Endothelial cell of umbilical vein (primary cell): Measurements from ENCODE around the gene FSTL1.

ENCODE experiments used
- EZH2 ChIP-seq: IDR thresholded peaks from 2 replicates; pipeline ENCODE4 v1.6.1; 2012; ENCODE audit warnings: borderline replicate concordance, low read depth, mild to moderate bottlenecking, moderate library complexity, low read length, inconsistent platforms; ENCODE audit not compliant: severe bottlenecking
- GATA2 ChIP-seq: IDR thresholded peaks from 2 replicates; pipeline ENCODE4 v1.7.0; 2011; ENCODE audit warnings: low read depth, mild to moderate bottlenecking, moderate library complexity, mixed read lengths, low read length; ENCODE audit not compliant: insufficient read length, insufficient read depth
- MYC ChIP-seq: IDR thresholded peaks from one replicate; pipeline ENCODE4 v1.6.1; 2011; ENCODE audit warnings: mild to moderate bottlenecking, low read depth, low read length
- POLR2A ChIP-seq: IDR thresholded peaks from 2 replicates; pipeline ENCODE4 v1.6.1; 2012; ENCODE audit warnings: low read depth, mild to moderate bottlenecking, control low read depth, low read length
- POLR2AphosphoS5 ChIP-seq: IDR thresholded peaks from 2 replicates; pipeline ENCODE4 v1.6.1; 2012; ENCODE audit warnings: low read depth, mild to moderate bottlenecking, control low read depth, low read length, moderate library complexity; ENCODE audit not compliant: insufficient read depth
- TF ChIP-seq, protein P1 (sequence below), 2 donors: IDR thresholded peaks; 1 replicate in 1 of 2; 2 replicates in 1 of 2; pipeline ENCODE4 v1.5.1; 2011; ENCODE audit warnings: low read length in 2 of 2, mild to moderate bottlenecking in 2 of 2, moderate library complexity in 2 of 2, control low read depth in 1 of 2, inconsistent platforms in 1 of 2, low read depth in 1 of 2; ENCODE audit not compliant: insufficient read depth in 1 of 2; ENCODE audit errors: extremely low read depth in 1 of 2
- TF ChIP-seq, protein P2 (sequence below): IDR thresholded peaks from 2 replicates; pipeline ENCODE4 v1.6.1; 2011; ENCODE audit not compliant: insufficient read depth, insufficient read length

DNA sequence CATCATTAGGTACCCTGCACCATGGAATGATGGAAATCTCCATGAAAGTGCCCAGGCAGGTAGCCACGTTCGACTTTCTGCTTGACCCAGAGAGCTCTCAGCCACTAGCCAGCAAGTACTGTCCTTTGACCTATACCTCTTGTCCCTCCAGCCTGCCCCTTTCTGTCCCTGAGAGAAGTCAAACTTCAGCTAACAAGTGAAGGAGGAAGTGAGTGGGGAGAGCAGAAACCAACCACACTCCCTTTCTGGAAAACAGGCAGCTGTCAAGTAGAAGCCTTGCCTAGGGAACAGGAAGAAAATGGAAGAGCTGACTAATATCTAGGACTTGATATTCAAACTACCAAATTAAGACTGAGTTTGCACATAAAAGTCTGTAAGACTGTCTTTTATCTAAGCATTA lies 30.3 kb upstream of the FSTL1 start:
- TF ChIP-seq, protein P1, sequence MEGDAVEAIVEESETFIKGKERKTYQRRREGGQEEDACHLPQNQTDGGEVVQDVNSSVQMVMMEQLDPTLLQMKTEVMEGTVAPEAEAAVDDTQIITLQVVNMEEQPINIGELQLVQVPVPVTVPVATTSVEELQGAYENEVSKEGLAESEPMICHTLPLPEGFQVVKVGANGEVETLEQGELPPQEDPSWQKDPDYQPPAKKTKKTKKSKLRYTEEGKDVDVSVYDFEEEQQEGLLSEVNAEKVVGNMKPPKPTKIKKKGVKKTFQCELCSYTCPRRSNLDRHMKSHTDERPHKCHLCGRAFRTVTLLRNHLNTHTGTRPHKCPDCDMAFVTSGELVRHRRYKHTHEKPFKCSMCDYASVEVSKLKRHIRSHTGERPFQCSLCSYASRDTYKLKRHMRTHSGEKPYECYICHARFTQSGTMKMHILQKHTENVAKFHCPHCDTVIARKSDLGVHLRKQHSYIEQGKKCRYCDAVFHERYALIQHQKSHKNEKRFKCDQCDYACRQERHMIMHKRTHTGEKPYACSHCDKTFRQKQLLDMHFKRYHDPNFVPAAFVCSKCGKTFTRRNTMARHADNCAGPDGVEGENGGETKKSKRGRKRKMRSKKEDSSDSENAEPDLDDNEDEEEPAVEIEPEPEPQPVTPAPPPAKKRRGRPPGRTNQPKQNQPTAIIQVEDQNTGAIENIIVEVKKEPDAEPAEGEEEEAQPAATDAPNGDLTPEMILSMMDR (IDR thresholded peaks at IDR 0.05; ENCODE audit: extremely low read depth in 1 of 2, insufficient read depth in 1 of 2, low read depth in 1 of 2, low read length in 2 of 2) = no peak
- no peak for TF ChIP-seq MYC
- no peak for TF ChIP-seq GATA2
- no peak for TF ChIP-seq POLR2A
- no peak for TF ChIP-seq EZH2
- TF ChIP-seq, protein P2, sequence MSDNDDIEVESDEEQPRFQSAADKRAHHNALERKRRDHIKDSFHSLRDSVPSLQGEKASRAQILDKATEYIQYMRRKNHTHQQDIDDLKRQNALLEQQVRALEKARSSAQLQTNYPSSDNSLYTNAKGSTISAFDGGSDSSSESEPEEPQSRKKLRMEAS = no peak
- no peak for TF ChIP-seq POLR2AphosphoS5
